ES-I3 (cell line): Measurements from ENCODE around the gene DLG2.
"Not testable (repeated sequence)": the region's sequence is repeated elsewhere in the genome, so short reads cannot be mapped to it uniquely, and the experiment has no call there.

Source experiments
- H3K36me3 ChIP-seq: 2 replicates; pipeline ENCODE4 v1.6.1; 2013; ENCODE audit warnings: mild to moderate bottlenecking, low read length, control low read depth, moderate library complexity; ENCODE audit not compliant: insufficient read depth
- H3K4me1 ChIP-seq: 2 replicates; pipeline ENCODE4 v1.6.1; 2013; ENCODE audit warnings: mild to moderate bottlenecking, control low read depth, low read length; ENCODE audit not compliant: insufficient read depth
- H3K9ac ChIP-seq: 2 replicates; pipeline ENCODE4 v1.6.1; 2013; ENCODE audit warnings: low read depth, mild to moderate bottlenecking, low read length, moderate library complexity
- H3K9me3 ChIP-seq: 2 replicates; pipeline ENCODE4 v1.6.1; 2013; ENCODE audit warnings: mild to moderate bottlenecking, low read length, moderate library complexity; ENCODE audit not compliant: control insufficient read depth, insufficient read depth

Gene DLG2

DNA sequence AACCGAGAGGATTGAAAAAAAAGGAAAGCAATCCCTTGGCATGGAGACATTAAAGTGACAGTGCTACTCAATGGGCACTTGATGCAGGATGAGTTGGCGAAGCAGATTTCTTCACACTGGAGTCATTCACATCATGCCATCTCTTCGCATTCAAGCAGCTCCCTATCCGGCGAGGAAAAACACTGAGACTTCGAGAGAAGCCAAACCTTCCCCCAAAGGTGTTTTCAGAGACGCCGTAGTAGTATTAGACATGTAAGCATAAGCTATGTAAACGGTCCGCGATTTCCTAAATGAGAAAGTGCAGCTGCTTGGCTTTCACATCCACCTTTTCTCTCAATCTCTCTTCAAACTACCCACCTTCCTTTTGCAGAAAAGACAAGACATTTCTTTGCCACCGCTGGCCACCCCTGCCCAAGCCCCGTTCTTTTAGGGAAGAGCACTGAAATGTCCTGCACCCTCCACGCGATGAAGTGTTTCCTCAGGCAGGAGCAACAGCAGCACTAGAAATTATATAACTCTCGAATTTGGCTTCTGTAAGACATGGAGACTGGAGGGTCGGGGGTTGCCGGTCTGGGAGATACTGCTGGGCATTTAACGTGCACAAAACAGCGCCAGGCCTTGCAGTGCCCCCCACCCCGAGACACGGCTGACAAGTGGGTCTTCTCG is at the start of gene DLG2:
Gene DLG2, minus strand, starts transcription at position 13 of the 666 bp plus-strand sequence.
- Histone ChIP-seq H3K4me1 (peaks cover 8% of the 10 kb centered on the region), H3K9me3 (no peaks in the 10 kb centered on the region), H3K36me3 (0 out of 2 replicates have a peak, but pooled peaks cover 5% of the 10 kb centered on the region), H3K9ac (peak within 1 kb of the TSS; percentile 72)

DNA sequence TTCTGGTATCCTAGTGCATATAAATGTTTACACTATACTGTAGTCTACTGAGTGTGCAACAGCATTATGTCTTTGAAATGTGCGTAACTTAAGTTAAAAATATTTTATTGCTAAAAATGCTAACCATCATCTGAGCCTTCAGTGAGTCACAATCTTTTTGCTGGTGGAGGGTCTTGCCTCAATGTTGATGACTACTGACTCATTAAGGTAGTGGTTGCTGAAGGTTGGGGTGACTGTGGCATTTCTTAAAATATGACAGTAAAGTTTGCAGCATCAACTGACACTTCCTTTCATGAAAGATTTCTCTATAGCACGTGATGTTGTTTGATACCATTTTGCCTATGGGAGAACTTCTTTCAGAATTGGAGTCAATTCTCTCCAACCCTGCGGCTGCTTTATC is 46.2 kb upstream of the DLG2 start:
- Histone ChIP-seq H3K9ac (no peak overlapping the region), H3K9me3 (peaks cover 3% of the 10 kb centered on the region; the same call in 1 of the 2 replicates), H3K4me1 (0 out of 2 replicates have a peak, but pooled peaks cover under 1% of the 10 kb centered on the region), H3K36me3 (no peaks in the 10 kb centered on the region)

DNA sequence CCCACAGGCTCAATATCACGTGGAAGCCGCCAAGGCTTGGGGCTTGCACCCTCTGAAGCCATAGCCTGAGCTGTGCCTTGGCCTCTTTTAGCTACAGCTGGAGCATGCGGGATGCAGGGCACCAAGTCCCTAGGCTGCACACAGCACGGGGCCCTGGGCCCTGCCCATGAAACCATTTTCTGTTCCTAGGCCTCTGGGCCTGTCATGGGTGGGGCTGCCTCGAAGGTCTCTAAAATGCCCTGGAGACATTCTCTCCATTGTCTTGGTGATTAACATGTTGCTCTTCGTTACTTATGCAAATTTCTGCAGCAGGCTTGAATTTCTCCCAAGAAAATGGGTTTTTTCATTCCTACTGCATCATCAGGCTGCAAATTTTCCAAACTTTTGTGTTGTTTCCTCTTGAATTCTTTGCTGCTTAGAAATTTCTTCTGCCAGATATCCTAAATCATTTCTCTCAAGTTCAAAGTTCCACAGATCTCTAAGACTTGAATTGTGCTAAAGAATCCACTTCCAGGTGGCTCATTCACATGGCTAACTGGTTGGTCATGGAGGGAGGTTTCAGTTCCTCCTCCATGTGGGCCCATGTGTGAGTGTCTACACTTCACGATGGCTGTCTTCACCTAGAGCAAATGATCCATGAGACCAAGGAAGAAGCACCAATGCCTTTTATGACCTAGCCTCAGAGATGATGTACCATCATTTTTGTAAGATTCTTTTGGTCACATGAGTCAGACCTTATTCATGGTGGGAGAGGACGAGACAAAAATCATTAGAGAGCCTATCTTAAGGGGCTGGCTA is 45.2 kb upstream of the DLG2 start:
- no peaks in the 10 kb centered on the region for H3K4me1 ChIP-seq
- H3K9ac ChIP-seq, result no peak overlapping the region
- H3K9me3 ChIP-seq, result peaks cover 3% of the 10 kb centered on the region; the same call in 1 of the 2 replicates
- H3K36me3 ChIP-seq, result no peaks in the 10 kb centered on the region

DNA sequence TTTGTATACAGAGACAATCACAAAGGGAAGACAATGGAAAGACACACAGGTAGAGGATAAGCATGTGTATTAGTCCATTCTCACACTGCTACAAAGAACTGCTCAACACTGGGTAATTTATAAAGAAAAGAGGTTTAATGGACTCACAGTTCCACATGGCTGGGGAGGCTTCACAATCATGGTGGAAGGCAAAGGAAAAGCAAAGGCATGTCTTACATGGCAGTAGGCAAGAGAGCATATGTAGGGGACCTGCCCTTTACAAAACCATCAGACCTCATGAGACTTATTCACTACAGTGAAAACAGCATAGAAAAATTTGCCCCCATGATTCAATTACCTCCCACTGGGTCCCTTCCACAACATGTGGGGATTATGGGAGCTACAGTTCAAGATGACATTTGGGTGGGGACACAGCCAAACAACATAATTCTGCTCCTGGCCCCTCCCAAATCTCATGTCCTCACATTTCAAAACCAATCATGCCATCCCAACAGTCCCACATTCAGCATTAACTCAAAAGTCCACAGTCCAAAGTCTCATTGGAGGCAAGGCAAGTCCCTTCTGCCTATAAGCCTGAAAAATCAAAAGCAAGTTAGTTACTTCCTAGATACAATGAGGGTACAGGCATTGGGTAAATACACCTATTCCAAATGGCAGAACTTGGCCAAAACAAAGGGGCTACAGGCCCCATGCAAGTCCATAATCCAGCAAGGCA is 44.0 kb upstream of the DLG2 start:
- H3K9me3 ChIP-seq, H3K36me3 ChIP-seq, H3K9ac ChIP-seq, H3K4me1 ChIP-seq: not testable (repeated sequence)

DNA sequence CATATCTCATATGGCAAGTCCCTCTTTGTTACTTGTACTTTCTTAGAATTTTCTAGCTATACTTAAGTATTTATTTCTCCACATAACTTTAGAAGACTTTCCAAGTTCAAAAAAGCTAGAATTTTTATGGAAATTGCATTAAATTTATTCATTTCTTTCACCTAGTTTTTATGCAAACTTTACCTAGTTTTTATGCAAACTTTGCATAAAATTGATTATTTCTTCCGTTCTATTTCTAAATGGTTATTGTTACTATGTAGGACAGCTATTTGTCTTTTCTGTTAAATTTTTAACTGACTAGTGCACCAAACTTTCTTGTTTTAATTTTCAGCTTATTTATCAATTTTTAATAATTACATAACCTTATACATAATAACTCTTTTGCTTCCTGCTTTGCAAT is 41.0 kb upstream of the DLG2 start:
- H3K36me3 ChIP-seq, result no peaks in the 10 kb centered on the region
- peaks cover 3% of the 10 kb centered on the region; the same call in 1 of the 2 replicates for H3K9me3 ChIP-seq
- H3K9ac ChIP-seq, result no peak overlapping the region
- peaks cover 5% of the 10 kb centered on the region; the same call in 1 of the 2 replicates for H3K4me1 ChIP-seq

DNA sequence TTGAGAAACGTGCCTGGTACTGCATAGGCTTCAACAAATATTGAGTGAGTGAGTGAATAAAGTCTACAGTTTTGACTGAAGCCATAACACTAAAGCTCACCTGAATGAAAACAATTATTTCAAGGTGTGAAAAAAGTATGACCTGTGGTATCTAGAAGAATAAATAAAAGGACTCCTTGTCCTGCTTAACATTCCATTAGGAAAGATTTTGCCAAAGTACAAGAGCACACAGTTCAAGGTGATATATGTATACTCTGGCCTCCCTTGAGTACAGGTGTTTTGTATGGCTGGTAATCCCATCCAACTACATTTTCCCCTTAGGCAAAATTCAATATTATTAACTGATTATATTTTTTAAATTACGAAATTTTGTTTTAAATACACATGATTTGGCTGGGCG is 39.5 kb upstream of the DLG2 start:
- Histone ChIP-seq H3K36me3 (peaks cover 3% of the 10 kb centered on the region), H3K9ac (no peak overlapping the region), H3K9me3 (no peaks in the 10 kb centered on the region), H3K4me1 (peaks cover 5% of the 10 kb centered on the region; the same call in 1 of the 2 replicates)

DNA sequence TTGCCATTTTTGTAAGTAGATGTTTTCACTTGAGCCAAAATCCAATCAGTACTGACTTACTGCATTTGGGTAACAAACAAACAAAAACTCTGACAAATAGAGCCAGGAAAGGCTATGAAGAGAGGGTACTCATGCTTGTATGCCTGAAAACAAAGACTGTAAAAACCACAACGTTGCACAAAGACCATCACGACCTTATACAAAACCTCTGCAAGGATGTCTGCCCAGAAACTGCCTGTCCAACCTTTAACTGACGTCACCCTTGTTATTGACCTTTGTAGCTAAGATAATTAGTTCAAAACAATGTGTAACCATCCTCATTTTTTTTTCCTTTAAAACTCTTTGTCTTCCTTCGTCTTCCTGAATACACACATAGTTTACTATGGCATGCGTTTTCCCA is 38.6 kb upstream of the DLG2 start:
- Histone ChIP-seq H3K4me1 (peaks cover 5% of the 10 kb centered on the region; the same call in 1 of the 2 replicates), H3K9me3 (no peaks in the 10 kb centered on the region), H3K36me3 (peaks cover 3% of the 10 kb centered on the region), H3K9ac (no peak overlapping the region)

DNA sequence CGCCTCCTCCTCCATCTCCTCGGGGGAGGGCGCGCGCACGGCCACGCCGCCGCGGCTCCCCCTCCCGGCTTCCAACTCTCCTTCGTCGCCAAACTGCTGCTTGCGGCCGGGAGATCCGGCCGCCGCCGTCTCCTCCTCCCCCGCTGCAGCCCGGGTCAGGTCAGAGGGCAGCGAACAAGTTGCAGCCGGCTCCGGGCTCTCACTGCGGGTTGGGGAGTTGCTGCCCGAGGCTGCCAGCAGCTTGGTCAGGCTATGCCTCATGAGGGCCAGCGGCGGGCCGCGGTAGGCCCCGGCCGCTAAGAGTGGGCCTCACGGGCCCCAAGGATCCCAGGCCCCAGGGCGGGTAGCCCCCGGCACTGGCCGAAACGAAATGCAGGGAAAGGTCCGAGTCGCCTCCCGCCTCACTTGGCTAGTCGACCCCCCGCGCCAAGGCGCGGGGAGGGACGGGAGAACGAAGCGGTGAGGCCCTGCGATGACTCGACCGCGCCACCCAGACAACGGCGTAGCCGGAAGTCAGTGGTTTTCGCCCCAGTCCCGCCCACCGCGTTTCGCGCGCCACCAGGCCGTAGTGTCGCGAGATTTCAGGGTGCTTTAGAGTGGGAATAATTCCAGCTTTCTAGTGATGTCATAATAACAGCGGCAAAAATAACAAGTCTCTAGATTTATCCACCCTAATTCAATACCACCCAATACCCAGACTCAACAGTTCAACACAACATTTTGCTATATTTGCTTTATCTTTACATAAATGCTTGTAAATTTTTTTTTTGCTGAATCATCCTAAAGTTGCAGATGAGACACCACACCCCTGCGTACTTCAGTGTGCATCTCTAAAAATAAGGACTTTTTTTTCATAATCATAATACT is 37.7 kb upstream of the DLG2 start, which contains the start of gene CREBZF:
Gene CREBZF, minus strand, starts transcription at position 515 of the 867 bp plus-strand sequence. Its CDS starts 254 bp downstream, at position 261.
- H3K9me3 ChIP-seq, result no peaks in the 10 kb centered on the region
- peaks cover 3% of the 10 kb centered on the region for H3K36me3 ChIP-seq
- H3K9ac ChIP-seq, result peak within 1 kb of the TSS; percentile 100
- peaks cover 5% of the 10 kb centered on the region; the same call in 1 of the 2 replicates for H3K4me1 ChIP-seq

DNA sequence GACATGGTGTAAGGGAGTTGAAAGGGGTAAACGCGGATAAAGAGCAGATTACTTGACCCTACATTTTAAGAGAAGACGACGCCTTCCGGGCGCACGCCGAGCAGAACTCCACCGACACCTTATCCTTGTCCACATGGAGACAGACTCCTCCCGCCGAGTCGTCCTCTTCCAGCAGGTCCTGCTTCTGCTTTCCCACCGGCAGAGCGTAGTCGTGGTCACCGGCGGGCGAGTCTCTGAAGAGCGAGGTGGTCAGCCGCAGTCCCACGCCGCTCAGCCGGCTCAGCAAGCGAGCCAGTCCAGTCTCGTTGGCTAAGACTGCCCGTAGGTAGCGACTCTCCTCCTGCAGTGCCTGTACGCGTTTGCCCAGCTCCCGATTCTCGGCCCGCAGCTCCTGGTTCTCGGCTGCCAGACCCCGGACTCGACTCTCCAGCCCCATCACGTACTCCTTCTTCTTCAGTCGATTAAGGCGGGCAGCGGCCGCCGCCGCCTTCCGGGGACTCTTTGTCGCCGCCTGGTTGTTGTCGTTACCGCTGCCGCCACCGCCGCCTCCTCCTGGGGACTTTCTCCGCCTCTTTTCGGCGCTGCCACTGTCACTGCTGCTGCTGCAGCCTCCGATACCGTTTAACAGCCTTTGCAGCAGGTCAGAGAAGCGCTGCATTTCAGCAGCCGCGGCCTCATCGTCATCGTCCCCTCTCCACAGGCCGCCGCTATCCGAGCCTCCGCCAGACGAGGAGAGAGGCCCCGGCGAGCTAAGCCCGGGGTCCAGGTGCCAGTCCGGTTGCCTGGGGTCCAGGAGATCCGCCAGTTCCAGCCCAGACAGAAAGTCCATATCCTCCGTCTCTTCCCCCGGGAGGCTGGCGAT is 36.8 kb upstream of the DLG2 start:
- Histone ChIP-seq H3K4me1 (peaks cover 5% of the 10 kb centered on the region; the same call in 1 of the 2 replicates), H3K9me3 (no peaks in the 10 kb centered on the region), H3K9ac (peak overlapping the region; percentile 100), H3K36me3 (peaks cover 3% of the 10 kb centered on the region)

DNA sequence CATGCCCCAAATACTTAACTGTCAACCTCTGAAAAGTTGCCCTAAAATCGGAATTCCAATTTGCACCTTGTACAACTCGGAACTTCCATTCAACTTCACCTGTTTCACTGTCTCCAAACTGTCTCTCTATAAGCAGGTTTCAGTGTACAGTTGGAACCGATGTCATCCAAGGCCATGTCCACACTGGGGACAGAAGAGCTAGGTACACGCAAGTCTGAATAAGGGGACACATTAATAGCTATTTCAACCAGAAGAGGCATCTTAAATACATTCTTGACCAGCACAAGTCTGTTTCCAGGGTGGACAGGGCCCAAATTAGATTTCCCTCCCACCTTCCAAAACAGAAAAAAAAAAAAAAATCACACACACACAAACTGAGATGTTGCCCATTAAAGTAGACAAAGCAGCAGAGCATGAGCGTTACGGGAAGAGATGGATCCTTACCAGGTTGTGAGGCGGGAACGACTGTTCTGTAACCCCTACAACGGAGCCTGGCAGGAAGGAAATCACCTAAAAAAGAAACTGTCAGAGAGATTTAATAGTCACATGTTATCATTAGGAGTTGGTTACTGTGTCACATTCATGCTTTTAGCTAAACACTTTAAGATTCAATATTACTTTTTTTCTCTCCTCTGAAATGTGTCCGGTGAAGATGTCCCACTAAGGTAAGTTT is 36.1 kb upstream of the DLG2 start:
- H3K36me3 ChIP-seq, result peaks cover 3% of the 10 kb centered on the region
- H3K4me1 ChIP-seq, result peaks cover 5% of the 10 kb centered on the region; the same call in 1 of the 2 replicates
- peak overlapping the region; percentile 100 for H3K9ac ChIP-seq
- H3K9me3 ChIP-seq, result no peaks in the 10 kb centered on the region

DNA sequence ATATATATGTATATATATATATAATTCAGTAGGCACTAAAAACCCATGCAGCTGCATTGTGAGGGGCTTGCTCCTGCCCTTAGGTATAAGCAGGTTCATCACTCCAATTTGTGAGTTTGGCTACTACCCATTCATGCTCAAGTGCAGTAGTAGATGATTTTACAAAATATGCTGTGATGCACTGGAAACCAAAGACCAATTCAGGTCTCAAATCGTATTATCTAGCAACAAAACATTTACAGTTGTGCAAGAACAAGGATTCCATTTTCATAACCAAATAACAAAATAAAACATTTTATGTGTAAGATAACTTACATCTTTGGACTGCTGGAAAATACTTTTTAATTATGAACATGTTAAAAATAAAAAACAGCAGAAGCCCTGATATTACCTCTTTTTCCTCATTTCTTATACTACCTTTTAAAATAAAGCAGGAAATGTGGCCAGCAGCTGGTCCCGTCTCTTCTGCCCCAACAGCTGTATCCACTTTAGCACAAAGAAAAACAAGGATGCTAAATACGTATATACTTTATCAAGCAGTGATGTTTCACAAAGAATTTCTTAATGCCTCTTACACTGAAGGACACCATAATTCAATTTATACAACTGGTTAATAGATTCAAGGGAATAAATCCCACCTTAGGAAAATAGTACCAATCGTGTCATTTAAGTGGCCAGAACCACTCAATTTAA is 35.0 kb upstream of the DLG2 start:
- H3K9ac ChIP-seq, result peak overlapping the region; percentile 12; the same call in 1 of the 2 replicates

DNA sequence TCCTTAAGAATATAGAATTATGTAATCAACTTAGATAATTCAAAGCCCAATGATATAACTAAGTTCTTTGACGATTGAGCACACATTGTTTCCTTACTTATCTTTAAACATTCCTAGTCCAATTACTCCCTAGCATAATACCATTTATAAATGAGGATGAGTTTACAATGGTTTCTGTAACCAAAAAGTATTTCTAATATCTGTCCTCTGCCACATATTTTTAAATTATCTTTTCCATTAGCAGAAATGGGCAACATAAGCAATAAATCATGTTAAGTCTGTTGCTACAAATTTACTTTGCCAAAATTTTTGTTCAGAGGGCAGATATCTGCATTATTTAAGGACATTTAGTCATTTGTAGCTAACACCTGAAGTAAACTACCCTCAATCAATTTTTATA is 31.0 kb upstream of the DLG2 start:
- no peaks in the 10 kb centered on the region for H3K4me1 ChIP-seq
- H3K9ac ChIP-seq, result no peak overlapping the region
- peaks cover 6% of the 10 kb centered on the region for H3K36me3 ChIP-seq
- H3K9me3 ChIP-seq, result no peaks in the 10 kb centered on the region

More for the DNA sequence above, 35.0 kb upstream of the DLG2 start:
- H3K36me3 ChIP-seq, result peaks cover 3% of the 10 kb centered on the region
- peaks cover 5% of the 10 kb centered on the region; the same call in 1 of the 2 replicates for H3K4me1 ChIP-seq
- no peaks in the 10 kb centered on the region for H3K9me3 ChIP-seq
